Vagina (tissue), 2 donors: Measurements from ENCODE around the gene CD81.

Experiments used
- CTCF ChIP-seq, 3 experiments: fragments of 450-650 bp in 2 of 3; fragments of 200-600 bp in 1 of 3; sonication (generic) in 1 of 3; IDR thresholded peaks; one replicate each; pipeline ENCODE4 v1.5.1; 2017 to 2019; ENCODE audit warnings: antibody characterized with exemption in 3 of 3, mild to moderate bottlenecking in 2 of 3, moderate library complexity in 2 of 3
- POLR2AphosphoS5 ChIP-seq, 2 donors: sonication (generic); formaldehyde crosslinking; IDR thresholded peaks; one replicate each; pipeline ENCODE4 v1.9.0; 2017; ENCODE audit warnings: antibody characterized with exemption in 2 of 2, mild to moderate bottlenecking in 2 of 2, low read depth in 1 of 2; ENCODE audit not compliant: insufficient read depth in 1 of 2

GRCh38 chr11:2379466-2380174 lies 2.5 kb downstream of the CD81 start:
- no peak for TF ChIP-seq CTCF (IDR thresholded peaks at IDR 0.05)
- no peak for TF ChIP-seq POLR2AphosphoS5 (IDR thresholded peaks at IDR 0.05; ENCODE audit: insufficient read depth in 1 of 2, low read depth in 1 of 2)
